ENCODE data around the gene MAPKAP1.

DNA sequence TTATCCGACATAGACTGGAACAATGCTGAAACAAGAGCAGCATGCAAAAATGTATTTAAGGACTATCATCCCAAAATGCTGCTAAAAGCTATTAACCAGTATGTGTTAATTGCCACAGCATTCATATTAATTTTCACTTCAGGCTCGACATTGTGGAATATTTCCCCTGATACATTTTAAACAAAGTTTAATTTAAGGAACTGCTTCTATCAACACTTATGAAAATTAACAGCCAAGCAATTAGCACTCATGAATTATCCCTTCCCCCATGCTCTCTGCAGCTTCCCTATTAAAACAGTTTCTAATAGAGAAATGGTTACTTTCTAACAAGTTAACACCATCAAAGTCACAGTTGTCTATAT lies 54.8 kb downstream of the MAPKAP1 start:
- TF ChIP-seq TCF4 (CRISPR knock-in tag; IDR thresholded peaks at IDR 0.05; ENCODE audit: borderline replicate concordance) = no peak
- TF ChIP-seq ISL1 (CRISPR knock-in tag; IDR thresholded peaks at IDR 0.05) = no peak
